ENCODE results near the gene STARD5. TPM values are rescaled to one million over a fixed set of nuclear protein-coding genes. Genes with fewer than 3 reads are reported as not detected.

STARD5 gene
- total RNA-seq, 2 donors from 2014 or later: 2.0 to 5.4 TPM

- H3K27ac ChIP-seq (ENCODE audit: low read depth, low read length): no peak overlapping the region
- no peaks in the 10 kb centered on the region for H3K9me3 ChIP-seq (ENCODE audit: control insufficient read depth, low read length)
- Mint-ChIP-seq H3K4me1 (peaks cover 13% of the 10 kb centered on the region), H3K27me3 (ENCODE audit: insufficient read depth) (no peaks in the 10 kb centered on the region), H3K36me3 (ENCODE audit: low read depth) (no peaks in the 10 kb centered on the region), H3K9me3 (no peaks in the 10 kb centered on the region), H3K27ac (no peak overlapping the region), H3K4me3 (peak overlapping the region; percentile 42)
- H3K4me1 ChIP-seq (ENCODE audit: control insufficient read depth, insufficient read depth, low read length): no peaks in the 10 kb centered on the region
- DNase-seq: peak; percentile 94
- no peaks in the 10 kb centered on the region for H3K27me3 ChIP-seq (ENCODE audit: control insufficient read depth, insufficient read depth, low read length, poor library complexity, severe bottlenecking)
- H3K36me3 ChIP-seq (ENCODE audit: control insufficient read depth, insufficient read depth, low read length): no peaks in the 10 kb centered on the region
- no peak overlapping the region for H3K9ac ChIP-seq (ENCODE audit: extremely low read depth, low read length, poor library complexity, severe bottlenecking)
- 2 to 12% methylated on average over 7 to 14 of the region's 14 CpGs for WGBS, 2 experiments (ENCODE audit: insufficient coverage in 1 of 2, insufficient read length in 1 of 2)
- TF ChIP-seq, protein P1, sequence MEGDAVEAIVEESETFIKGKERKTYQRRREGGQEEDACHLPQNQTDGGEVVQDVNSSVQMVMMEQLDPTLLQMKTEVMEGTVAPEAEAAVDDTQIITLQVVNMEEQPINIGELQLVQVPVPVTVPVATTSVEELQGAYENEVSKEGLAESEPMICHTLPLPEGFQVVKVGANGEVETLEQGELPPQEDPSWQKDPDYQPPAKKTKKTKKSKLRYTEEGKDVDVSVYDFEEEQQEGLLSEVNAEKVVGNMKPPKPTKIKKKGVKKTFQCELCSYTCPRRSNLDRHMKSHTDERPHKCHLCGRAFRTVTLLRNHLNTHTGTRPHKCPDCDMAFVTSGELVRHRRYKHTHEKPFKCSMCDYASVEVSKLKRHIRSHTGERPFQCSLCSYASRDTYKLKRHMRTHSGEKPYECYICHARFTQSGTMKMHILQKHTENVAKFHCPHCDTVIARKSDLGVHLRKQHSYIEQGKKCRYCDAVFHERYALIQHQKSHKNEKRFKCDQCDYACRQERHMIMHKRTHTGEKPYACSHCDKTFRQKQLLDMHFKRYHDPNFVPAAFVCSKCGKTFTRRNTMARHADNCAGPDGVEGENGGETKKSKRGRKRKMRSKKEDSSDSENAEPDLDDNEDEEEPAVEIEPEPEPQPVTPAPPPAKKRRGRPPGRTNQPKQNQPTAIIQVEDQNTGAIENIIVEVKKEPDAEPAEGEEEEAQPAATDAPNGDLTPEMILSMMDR (conservative IDR thresholded peaks at IDR 0.05): peak; percentile 86
- H3K4me3 ChIP-seq (ENCODE audit: low read length): no peak overlapping the region
Measured at GRCh38 chr15:81265944-81266775, 57.8 kb downstream of the STARD5 start.

DNA sequence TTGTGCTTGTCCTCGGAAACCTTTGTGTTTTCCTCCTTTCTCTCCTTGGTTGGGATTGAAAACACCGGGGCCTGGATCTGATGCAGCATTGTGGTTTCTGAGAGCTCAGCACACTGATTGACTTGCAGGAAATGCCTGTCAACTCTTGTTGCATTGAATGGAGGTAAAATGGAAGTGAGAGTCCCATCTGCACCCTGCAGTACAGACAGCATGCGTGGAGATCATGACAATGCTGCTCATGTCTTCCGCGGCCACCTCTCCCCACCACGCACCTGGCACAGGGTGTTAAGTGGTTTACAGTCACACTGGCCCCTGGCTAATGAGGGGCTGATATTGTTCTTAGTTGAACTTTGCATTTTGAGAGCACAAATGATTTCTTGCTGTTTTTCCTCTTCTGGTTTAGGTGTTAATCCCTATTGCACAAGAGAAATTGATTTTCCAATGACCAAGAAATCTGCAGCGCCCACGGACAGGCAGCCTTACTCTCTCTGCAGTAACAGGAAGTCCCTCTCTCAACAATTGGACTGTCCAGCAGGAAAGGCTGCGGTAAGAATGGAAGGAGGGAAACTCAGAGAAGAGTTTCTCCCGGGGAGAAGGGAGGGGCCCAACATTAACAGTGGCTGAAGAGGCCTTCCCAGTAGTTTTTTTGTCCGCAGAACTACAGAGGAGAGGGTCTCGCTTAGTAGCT, 58.5 kb downstream of the STARD5 start:
- Mint-ChIP-seq H3K4me1 (peaks cover 13% of the 10 kb centered on the region), H3K9me3 (no peaks in the 10 kb centered on the region), H3K27ac (no peak overlapping the region), H3K36me3 (ENCODE audit: low read depth) (no peaks in the 10 kb centered on the region), H3K4me3 (peak overlapping the region; percentile 42), H3K27me3 (ENCODE audit: insufficient read depth) (no peaks in the 10 kb centered on the region)
- TF ChIP-seq, protein P1 (conservative IDR thresholded peaks at IDR 0.05): no peak
- Histone ChIP-seq H3K4me3 (ENCODE audit: low read length) (no peak overlapping the region), H3K4me1 (ENCODE audit: control insufficient read depth, insufficient read depth, low read length) (no peaks in the 10 kb centered on the region), H3K27me3 (ENCODE audit: control insufficient read depth, insufficient read depth, low read length, poor library complexity, severe bottlenecking) (no peaks in the 10 kb centered on the region), H3K9ac (ENCODE audit: extremely low read depth, low read length, poor library complexity, severe bottlenecking) (no peak overlapping the region), H3K27ac (ENCODE audit: low read depth, low read length) (no peak overlapping the region), H3K9me3 (ENCODE audit: control insufficient read depth, low read length) (no peaks in the 10 kb centered on the region), H3K36me3 (ENCODE audit: control insufficient read depth, insufficient read depth, low read length) (no peaks in the 10 kb centered on the region)
- WGBS, 2 experiments (ENCODE audit: insufficient coverage in 1 of 2, insufficient read length in 1 of 2): 76% methylated on average over 6 to 12 of the region's 12 CpGs
- no peak for DNase-seq

- Histone ChIP-seq H3K36me3 (ENCODE audit: control insufficient read depth, insufficient read depth, low read length) (no peaks in the 10 kb centered on the region), H3K9ac (ENCODE audit: extremely low read depth, low read length, poor library complexity, severe bottlenecking) (no peak overlapping the region), H3K9me3 (ENCODE audit: control insufficient read depth, low read length) (no peaks in the 10 kb centered on the region), H3K4me3 (ENCODE audit: low read length) (no peak overlapping the region), H3K27me3 (ENCODE audit: control insufficient read depth, insufficient read depth, low read length, poor library complexity, severe bottlenecking) (no peaks in the 10 kb centered on the region), H3K27ac (ENCODE audit: low read depth, low read length) (no peak overlapping the region), H3K4me1 (ENCODE audit: control insufficient read depth, insufficient read depth, low read length) (no peaks in the 10 kb centered on the region)
- TF ChIP-seq, protein P1 (conservative IDR thresholded peaks at IDR 0.05): no peak
- Mint-ChIP-seq H3K9me3 (no peaks in the 10 kb centered on the region), H3K27ac (no peak overlapping the region), H3K27me3 (ENCODE audit: insufficient read depth) (no peaks in the 10 kb centered on the region), H3K4me1 (peaks cover 13% of the 10 kb centered on the region), H3K4me3 (no peak overlapping the region), H3K36me3 (ENCODE audit: low read depth) (no peaks in the 10 kb centered on the region)
- WGBS, 2 experiments (ENCODE audit: insufficient coverage in 1 of 2, insufficient read length in 1 of 2): 93 to 96% methylated on average over 4 to 6 of the region's 6 CpGs
- DNase-seq: no peak
Measured at GRCh38 chr15:81264072-81264857, 59.7 kb downstream of the STARD5 start.
